Measurements from ENCODE around the gene ZKSCAN5. TPM values are rescaled to one million over a fixed set of nuclear protein-coding genes. Genes with fewer than 3 reads are reported as not detected.

ZKSCAN5 gene
- total RNA-seq, 4 donors from 2014 or later = 4.5 to 8.7 (median 5.9) TPM

DNA sequence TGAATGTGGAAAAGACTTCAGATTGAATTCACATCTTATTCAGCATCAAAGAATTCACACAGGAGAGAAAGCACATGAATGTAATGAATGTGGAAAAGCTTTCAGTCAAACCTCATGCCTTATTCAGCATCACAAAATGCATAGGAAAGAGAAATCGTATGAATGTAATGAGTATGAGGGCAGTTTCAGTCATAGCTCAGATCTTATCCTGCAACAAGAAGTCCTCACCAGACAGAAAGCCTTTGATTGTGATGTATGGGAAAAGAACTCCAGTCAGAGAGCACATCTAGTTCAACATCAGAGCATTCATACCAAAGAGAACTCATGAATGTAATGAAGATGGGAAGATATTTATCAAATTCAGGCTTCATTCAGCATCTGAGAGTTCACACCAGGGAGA is 68.8 kb downstream of the ZKSCAN5 start:
- no peak for TF ChIP-seq EP300 (IDR thresholded peaks at IDR 0.05; ENCODE audit: low read depth)
- TF ChIP-seq POLR2A (IDR thresholded peaks at IDR 0.05) = no peak
- TF ChIP-seq, protein P1, sequence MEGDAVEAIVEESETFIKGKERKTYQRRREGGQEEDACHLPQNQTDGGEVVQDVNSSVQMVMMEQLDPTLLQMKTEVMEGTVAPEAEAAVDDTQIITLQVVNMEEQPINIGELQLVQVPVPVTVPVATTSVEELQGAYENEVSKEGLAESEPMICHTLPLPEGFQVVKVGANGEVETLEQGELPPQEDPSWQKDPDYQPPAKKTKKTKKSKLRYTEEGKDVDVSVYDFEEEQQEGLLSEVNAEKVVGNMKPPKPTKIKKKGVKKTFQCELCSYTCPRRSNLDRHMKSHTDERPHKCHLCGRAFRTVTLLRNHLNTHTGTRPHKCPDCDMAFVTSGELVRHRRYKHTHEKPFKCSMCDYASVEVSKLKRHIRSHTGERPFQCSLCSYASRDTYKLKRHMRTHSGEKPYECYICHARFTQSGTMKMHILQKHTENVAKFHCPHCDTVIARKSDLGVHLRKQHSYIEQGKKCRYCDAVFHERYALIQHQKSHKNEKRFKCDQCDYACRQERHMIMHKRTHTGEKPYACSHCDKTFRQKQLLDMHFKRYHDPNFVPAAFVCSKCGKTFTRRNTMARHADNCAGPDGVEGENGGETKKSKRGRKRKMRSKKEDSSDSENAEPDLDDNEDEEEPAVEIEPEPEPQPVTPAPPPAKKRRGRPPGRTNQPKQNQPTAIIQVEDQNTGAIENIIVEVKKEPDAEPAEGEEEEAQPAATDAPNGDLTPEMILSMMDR (IDR thresholded peaks at IDR 0.05) = no peak
- TF ChIP-seq POLR2AphosphoS5 (IDR thresholded peaks at IDR 0.05) = no peak
- no peak overlapping the region for H3K27ac ChIP-seq
- WGBS, 2 donors (ENCODE audit: low coverage in 1 of 2) = 88 to 100% methylated on average over 1 of the region's 1 CpG

DNA sequence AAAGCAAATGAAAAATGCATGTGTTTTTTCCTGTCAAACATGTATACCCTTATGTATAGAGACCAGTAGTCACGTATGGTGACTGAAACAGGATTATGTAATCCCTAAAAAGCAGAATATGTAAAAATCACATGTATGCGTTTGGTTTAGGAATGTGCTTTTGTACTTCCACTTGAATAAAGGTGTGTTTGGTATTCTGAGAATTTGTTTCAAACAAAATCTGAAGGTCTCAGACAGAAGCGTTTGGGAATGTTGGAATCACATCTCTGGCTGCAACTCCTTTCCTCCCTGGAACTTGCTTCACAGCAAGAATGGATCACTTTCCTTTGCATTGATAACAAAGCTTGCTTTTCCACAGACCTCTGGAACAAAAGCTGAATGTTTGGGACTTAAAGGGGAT is 71.8 kb downstream of the ZKSCAN5 start:
- no peaks in the 10 kb centered on the region for H3K9me3 ChIP-seq
- WGBS, 2 donors (ENCODE audit: low coverage in 1 of 2) = 83 to 90% methylated on average over 3 of the region's 3 CpGs
- no peak overlapping the region for H3K27ac ChIP-seq
- H3K4me3 ChIP-seq = no peak overlapping the region
- H3K36me3 ChIP-seq = peaks cover 0 to 22% (median 8%) of the 10 kb centered on the region in 4 donors
- DNase-seq = no peak
- TF ChIP-seq POLR2AphosphoS5 (IDR thresholded peaks at IDR 0.05) (no peak), POLR2A (IDR thresholded peaks at IDR 0.05) (no peak), EP300 (IDR thresholded peaks at IDR 0.05; ENCODE audit: low read depth) (no peak)
- TF ChIP-seq, protein P1 (IDR thresholded peaks at IDR 0.05) = no peak
- in situ Hi-C loops (cut with MboI; ENCODE audit: low pct_ligation_motif_present in 1 of 4, low pct_unique_long_range_greater_than_20kb in 1 of 4, low sequenced_read_pairs in 3 of 4) (no loop called here), intact Hi-C loops (cut with DNase I; ENCODE audit: low total_unique reads) (no loop called here)
- peaks cover 0 to 15% (median 10%) of the 10 kb centered on the region in 4 donors for H3K4me1 ChIP-seq
- H3K27me3 ChIP-seq = no peaks in the 10 kb centered on the region

More for the DNA sequence above, 68.8 kb downstream of the ZKSCAN5 start:
- DNase-seq = no peak
- intact Hi-C loops (cut with DNase I; ENCODE audit: low total_unique reads) = no loop called here
- Histone ChIP-seq H3K9me3 (no peaks in the 10 kb centered on the region), H3K27me3 (no peaks in the 10 kb centered on the region), H3K4me1 (no peaks in the 10 kb centered on the region), H3K4me3 (no peak overlapping the region), H3K36me3 (peaks cover 0 to 40% (median 16%) of the 10 kb centered on the region in 4 donors)
- in situ Hi-C loops (cut with MboI; ENCODE audit: low pct_ligation_motif_present in 1 of 4, low pct_unique_long_range_greater_than_20kb in 1 of 4, low sequenced_read_pairs in 3 of 4) = no loop called here

DNA sequence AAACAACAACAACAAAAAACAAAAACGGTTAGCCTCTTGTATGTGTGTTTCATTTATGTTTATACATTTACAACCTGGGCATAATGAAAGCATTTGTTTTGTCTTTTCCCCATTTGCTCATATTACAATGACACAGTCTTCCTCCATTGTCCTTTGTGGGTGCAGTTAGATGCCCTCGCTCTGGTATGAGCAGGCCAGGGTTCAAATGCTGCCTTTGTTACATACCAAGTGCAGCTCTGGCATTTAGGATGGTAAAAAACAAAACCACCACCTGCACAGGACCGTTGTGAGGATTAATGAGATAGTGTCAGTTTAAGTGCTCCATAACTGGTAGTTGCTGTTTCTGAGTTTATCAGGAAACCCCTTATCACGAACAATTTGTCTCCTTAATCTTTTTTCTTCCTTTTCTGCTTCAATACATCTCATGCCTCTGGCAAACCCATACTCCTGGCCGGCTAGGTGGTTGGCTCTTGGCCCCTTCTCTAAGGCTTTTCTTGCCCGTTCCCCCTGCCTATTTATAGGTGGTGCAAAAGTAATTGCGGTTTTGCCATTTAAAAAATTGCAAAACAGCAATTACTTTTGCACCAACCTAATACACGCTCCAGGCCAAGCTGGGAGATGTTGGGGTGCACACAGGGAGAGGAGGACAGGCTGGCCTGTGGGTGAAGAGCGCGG is 75.0 kb downstream of the ZKSCAN5 start:
- intact Hi-C loops (cut with DNase I; ENCODE audit: low total_unique reads) = no loop called here

More for the DNA sequence above, 75.0 kb downstream of the ZKSCAN5 start:
- in situ Hi-C loops (cut with MboI; ENCODE audit: low pct_ligation_motif_present in 1 of 4, low pct_unique_long_range_greater_than_20kb in 1 of 4, low sequenced_read_pairs in 3 of 4) = no loop called here
- TF ChIP-seq, protein P1 (IDR thresholded peaks at IDR 0.05) = no peak
- TF ChIP-seq POLR2AphosphoS5 (IDR thresholded peaks at IDR 0.05) = no peak
- TF ChIP-seq POLR2A (IDR thresholded peaks at IDR 0.05) = no peak
- no peak for TF ChIP-seq EP300 (IDR thresholded peaks at IDR 0.05; ENCODE audit: low read depth)
- WGBS, 2 donors (ENCODE audit: low coverage in 1 of 2) = 56 to 62% methylated on average over 8 to 10 of the region's 10 CpGs
- DNase-seq = no peak
- no peak overlapping the region for H3K27ac ChIP-seq
- H3K4me1 ChIP-seq = peaks cover 0 to 15% (median 10%) of the 10 kb centered on the region in 4 donors
- peak overlapping the region in 3 of 4 donors; percentile 41 to 72 (median 48) for H3K4me3 ChIP-seq
- no peaks in the 10 kb centered on the region for H3K27me3 ChIP-seq
- no peaks in the 10 kb centered on the region for H3K36me3 ChIP-seq
- H3K9me3 ChIP-seq = no peaks in the 10 kb centered on the region

Data from transverse colon (tissue), 4 donors.